SK-N-SH treated with all-trans-retinoic acid at 6 μM for 48 hours (cell line): Measurements from ENCODE around the gene NAALADL2.

Experiments used
- ARNTL ChIP-seq: fragments of 450-650 bp; formaldehyde crosslinking; IDR thresholded peaks from 2 replicates; pipeline ENCODE4 v1.5.0; 2020; ENCODE audit warnings: low read depth, mild to moderate bottlenecking, moderate library complexity, borderline replicate concordance
- ESRRG ChIP-seq: fragments of 250-450 bp; sonication (Bioruptor Pico); IDR thresholded peaks from 2 replicates; pipeline ENCODE4 v1.6.1; 2021; ENCODE audit warnings: mild to moderate bottlenecking
- ISL1 ChIP-seq: fragments of 250-450 bp; sonication (Bioruptor Pico); IDR thresholded peaks from 2 replicates; pipeline ENCODE4 v2.1.2; 2022; ENCODE audit warnings: mild to moderate bottlenecking, moderate library complexity
- PATZ1 ChIP-seq: fragments of 250-450 bp; sonication (Bioruptor Pico); IDR thresholded peaks from 2 replicates; pipeline ENCODE4 v1.8.0; 2020; ENCODE audit warnings: mild to moderate bottlenecking, moderate library complexity, borderline replicate concordance
- ZFP30 ChIP-seq: fragments of 450-650 bp; formaldehyde crosslinking; IDR thresholded peaks from 2 replicates; pipeline ENCODE4 v1.5.0; 2022; ENCODE audit warnings: mild to moderate bottlenecking, moderate library complexity
- ZNF8 ChIP-seq: fragments of 450-650 bp; formaldehyde crosslinking; IDR thresholded peaks from 2 replicates; pipeline ENCODE4 v1.5.0; 2020; ENCODE audit warnings: mild to moderate bottlenecking, moderate library complexity
- TF ChIP-seq, protein P1 (sequence below): fragments of 250-450 bp; sonication (Bioruptor Pico); IDR thresholded peaks from 2 replicates; pipeline ENCODE4 v1.5.0; 2020; ENCODE audit warnings: mild to moderate bottlenecking, moderate library complexity

GRCh38 chr3:175274474-175275218, 415.5 kb downstream of the NAALADL2 start:
- TF ChIP-seq ZFP30 (CRISPR knock-in tag) (no peak), ARNTL (no peak), PATZ1 (no peak), ESRRG (CRISPR knock-in tag) (no peak), ISL1 (no peak), ZNF8 (no peak)
- TF ChIP-seq, protein P1, sequence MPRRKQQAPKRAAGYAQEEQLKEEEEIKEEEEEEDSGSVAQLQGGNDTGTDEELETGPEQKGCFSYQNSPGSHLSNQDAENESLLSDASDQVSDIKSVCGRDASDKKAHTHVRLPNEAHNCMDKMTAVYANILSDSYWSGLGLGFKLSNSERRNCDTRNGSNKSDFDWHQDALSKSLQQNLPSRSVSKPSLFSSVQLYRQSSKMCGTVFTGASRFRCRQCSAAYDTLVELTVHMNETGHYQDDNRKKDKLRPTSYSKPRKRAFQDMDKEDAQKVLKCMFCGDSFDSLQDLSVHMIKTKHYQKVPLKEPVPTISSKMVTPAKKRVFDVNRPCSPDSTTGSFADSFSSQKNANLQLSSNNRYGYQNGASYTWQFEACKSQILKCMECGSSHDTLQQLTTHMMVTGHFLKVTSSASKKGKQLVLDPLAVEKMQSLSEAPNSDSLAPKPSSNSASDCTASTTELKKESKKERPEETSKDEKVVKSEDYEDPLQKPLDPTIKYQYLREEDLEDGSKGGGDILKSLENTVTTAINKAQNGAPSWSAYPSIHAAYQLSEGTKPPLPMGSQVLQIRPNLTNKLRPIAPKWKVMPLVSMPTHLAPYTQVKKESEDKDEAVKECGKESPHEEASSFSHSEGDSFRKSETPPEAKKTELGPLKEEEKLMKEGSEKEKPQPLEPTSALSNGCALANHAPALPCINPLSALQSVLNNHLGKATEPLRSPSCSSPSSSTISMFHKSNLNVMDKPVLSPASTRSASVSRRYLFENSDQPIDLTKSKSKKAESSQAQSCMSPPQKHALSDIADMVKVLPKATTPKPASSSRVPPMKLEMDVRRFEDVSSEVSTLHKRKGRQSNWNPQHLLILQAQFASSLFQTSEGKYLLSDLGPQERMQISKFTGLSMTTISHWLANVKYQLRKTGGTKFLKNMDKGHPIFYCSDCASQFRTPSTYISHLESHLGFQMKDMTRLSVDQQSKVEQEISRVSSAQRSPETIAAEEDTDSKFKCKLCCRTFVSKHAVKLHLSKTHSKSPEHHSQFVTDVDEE (CRISPR knock-in tag) = no peak
